ENCODE data around the gene ANXA1.
"Not testable (repeated sequence)": the region's sequence is repeated elsewhere in the genome, so short reads cannot be mapped to it uniquely, and the experiment has no call there.

Gene ANXA1

DNA sequence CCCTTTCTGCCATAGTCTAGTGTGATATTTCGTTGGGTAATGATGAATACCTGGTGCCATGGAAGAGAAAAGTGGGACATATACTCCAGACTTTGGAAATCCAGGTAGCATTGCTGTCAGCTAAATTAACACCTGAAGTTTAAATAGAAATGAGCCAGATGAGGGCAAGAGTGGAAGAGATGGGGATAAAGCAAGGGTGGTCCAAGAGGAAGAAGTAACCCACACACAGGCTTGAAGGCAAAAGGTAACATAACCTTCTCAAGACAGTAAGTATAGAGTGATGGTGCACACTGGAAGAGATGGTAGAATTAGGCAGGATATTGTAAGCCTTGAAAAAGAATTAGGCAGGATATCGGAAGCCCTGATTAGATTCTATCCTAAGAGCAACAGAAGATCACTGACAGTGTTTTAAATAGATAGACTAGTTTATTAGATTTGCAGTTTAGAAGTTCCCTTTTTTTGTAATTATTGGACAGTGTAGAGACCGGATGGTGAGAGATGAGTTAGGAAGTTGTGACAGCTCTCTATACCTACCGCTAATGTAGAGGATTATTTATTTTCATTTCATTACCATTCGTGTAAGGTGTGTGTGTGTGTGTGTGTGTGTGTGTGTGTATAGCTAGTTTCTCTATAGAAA is 16.8 kb downstream of the ANXA1 start:
- DNase-seq (ENCODE audit: low read depth) = no peak

DNA sequence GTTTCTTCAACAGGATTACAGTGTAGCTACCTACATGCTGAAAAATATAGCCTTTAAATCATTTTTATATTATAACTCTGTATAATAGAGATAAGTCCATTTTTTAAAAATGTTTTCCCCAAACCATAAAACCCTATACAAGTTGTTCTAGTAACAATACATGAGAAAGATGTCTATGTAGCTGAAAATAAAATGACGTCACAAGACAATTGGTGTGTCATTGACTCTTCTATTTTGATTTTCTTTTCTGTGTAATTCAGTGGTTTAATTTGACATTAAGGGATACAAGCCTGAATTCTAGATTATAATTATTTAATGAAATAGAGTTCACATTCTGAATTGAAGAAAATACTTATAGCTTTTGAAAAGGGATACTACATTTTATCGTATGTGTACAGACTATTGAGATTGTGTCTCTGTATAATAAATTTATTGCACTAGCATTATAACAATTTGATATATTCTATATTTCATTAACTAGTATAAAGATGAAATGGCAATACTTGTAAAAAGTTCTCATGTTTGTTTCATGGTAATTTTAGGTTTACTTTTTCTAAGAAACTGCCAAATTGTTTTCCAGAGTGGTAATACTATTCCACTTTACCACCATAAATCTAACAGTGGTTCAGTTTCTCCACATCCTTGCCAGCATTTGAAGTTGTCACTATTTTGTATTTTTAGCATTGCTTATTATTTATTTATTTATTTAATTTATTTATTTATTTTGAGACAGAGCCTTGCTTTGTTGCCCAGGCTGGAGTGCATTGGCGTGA is 18.7 kb downstream of the ANXA1 start:
- no peak for DNase-seq (ENCODE audit: low read depth)

DNA sequence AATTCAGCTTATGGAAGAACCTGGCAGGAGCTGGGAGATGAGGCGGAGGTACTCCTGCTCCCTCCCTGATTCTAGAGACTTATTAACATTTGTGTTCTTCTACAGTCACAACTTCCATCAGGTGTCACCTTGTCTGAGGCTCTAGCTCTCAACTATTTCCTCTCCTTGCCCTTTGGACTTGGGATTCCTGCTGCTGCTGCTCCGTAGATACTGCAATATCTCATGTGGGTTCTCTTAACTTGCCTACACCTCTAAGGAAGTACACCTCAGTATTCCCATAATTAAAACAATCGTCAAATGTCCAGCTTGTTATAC is 21.2 kb downstream of the ANXA1 start:
- DNase-seq (ENCODE audit: low read depth) = no peak

DNA sequence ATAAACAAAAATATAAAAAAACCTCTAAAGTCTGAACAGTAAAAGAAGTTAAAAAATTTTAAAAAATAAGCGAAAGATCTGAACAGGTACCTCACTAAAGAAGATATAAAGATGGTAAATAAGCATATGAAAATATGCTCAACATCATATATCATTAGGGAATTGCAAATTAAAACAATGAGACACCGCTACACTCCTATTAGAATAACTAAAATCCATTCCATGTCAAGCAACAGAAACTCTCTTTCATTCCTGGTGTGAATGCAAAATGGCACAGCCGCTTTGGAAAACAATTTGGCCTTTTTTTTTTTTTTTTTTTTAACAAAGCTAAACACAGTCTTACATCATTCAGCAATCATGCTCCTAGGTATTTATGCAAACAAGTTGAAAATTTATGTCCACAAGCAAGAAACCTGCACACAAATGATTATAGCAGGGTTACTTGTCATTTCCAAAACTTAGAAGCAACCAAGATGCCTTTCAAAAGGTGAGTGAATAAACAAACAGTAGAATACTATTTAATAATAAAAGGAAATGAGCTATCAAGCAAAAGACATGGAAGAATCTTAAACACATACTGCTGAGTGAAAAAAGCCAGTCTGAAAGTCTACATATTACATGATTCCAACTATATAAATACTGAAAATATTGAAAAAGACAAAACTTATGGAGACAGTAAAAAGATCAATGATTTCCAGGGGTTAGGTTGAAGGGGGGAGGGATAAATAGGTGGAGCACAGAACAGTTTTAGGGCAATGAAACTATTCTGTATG is 22.1 kb downstream of the ANXA1 start:
- no peak for DNase-seq (ENCODE audit: low read depth)

DNA sequence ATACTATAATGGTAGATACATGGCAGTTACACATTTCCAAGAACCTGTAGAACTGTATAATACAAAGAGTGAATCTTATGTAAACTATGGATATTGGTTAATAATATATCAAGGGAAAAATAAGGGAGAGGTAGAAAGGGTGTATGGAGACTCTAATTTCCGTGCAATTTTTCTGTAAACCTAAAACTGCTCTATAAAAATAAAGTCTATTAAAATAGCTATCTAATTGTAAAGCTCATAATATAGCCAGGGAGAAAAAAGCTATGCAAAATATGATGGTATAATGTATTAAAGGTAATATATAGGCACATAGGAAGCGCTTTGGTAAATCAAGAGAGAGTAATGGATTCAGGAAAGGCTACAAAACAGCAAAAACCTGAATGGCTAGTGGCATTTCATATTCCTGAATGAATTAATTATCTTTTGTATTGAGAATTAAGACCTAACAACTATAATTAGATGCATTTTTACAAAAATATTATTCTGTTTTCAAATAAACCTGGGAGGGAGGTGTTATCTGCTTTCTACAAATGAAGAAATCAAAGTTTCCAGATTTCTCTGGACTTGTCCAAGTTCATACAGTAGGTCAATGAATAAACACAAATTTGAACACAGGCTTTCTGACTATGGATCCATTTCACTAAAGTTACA is 22.8 kb downstream of the ANXA1 start:
- no peak for DNase-seq (ENCODE audit: low read depth)

DNA sequence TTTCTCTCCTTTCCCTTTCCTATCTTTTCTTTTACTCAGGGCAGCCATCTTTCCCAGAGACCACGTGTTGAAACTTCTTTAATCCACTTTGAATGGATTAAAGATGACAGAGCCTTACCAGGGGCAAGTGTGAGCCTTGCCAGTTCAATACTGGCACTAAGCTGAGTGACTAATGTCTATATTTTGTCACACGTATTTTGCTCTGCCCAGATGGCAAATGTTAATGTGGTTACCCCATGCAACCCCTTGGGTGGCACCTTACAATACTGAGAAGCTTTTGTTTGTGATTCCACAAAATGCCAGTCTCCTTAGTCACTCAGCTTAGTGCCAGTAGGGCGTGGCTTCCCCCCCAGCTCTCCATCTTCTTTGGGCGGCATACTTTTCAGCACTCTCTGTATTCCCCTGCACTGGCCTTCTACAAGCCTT is 24.8 kb downstream of the ANXA1 start:
- DNase-seq (ENCODE audit: low read depth) = no peak

GRCh38 chr9:73178044-73178443 is 26.4 kb downstream of the ANXA1 start:
- no peak for DNase-seq (ENCODE audit: low read depth)

- DNase-seq (ENCODE audit: low read depth) = no peak
Measured at GRCh38 chr9:73179589-73179988, 27.9 kb downstream of the ANXA1 start.

- DNase-seq (ENCODE audit: low read depth) = no peak
Measured at GRCh38 chr9:73180403-73180802, 28.7 kb downstream of the ANXA1 start.

DNA sequence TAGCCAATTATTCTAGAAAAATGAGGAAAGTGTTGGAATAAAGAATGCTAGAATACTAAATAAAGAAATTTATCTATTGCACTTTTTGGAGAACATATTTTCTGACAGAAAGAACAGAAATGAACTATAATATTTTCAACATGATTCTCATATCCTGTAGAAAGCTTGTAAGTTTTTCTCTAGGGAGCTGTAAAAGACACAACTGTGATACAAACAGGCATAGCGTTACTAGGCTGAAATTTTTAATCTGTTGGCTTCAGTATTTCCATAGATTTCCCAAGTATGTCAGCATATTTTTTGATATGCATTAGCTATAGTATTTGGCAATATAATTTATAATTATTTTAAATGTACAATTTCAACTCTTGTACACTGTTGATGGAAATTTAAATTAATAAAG is 31.3 kb downstream of the ANXA1 start:
- no peak for DNase-seq (ENCODE audit: low read depth)

GRCh38 chr9:73183428-73183827 is 31.8 kb downstream of the ANXA1 start:
- no peak for DNase-seq (ENCODE audit: low read depth)

- DNase-seq (ENCODE audit: low read depth) = no peak
Measured at GRCh38 chr9:73183917-73184861, 32.5 kb downstream of the ANXA1 start.

GRCh38 chr9:73191109-73191508 is 39.4 kb downstream of the ANXA1 start:
- DNase-seq (ENCODE audit: low read depth) = not testable (repeated sequence)

GRCh38 chr9:73194284-73194683 is 42.6 kb downstream of the ANXA1 start:
- no peak for DNase-seq (ENCODE audit: low read depth)

DNA sequence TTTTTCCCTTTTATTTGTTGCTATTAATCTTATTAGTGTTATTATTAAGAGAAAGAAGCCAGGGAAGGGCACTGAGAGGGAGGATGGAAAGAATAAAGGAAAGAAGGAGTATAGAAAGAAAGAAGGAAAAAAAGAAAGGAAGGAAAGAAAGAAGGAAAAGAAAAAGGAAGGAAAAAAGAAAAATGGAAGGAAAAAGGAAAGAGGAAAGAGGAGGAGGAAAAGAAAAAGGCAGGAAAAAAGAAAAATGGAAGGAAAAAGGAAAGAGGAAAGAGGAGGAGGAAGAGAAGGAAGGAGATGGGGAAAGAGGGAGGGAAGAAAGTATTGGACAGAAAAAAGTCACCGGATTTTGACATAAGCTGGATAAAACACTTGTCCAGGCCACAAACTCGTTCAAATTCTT is 47.8 kb downstream of the ANXA1 start:
- DNase-seq (ENCODE audit: low read depth) = no peak

GRCh38 chr9:73199886-73200285 is 48.2 kb downstream of the ANXA1 start:
- DNase-seq (ENCODE audit: low read depth) = no peak

- DNase-seq (ENCODE audit: low read depth) = no peak
Measured at GRCh38 chr9:73200694-73201452, 49.2 kb downstream of the ANXA1 start.

DNA sequence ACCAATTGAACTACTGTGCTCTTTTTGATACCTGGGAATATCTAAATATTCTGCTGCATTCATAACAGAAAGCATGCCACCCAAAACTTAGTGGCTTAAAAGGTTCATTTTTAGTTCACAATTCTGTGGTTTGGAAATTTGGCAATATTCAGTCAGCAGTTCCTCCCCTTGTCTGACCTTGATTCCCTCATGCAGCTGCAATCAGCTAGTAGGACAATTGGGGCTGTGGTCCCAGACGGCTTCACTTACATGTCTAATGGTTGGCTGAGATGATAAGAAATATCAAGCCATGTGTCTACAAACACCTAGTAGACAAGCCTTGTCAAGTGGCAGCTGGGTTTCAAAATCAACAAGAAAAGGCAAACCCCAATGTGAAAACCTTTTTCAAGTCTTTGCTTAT is 51.3 kb downstream of the ANXA1 start:
- no peak for DNase-seq (ENCODE audit: low read depth)

DNA sequence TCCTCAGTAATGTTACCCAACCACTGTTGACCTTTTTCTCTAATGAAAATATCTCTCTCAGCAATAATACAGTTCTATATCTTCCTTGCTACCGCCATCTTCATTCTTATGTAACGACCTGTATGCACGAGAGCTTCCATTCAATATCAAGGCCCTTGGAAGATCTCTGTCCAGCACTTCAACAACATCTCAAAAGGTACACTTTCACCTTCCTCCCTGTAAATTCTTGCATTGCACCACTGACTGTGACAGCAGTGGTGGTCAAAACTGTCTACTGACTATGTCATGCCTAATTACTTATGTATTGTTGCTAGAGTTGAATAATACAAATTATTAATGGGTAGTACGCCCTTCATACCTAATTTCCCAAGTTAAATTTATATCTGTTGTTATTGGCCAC is 53.3 kb downstream of the ANXA1 start:
- DNase-seq (ENCODE audit: low read depth) = no peak

DNA sequence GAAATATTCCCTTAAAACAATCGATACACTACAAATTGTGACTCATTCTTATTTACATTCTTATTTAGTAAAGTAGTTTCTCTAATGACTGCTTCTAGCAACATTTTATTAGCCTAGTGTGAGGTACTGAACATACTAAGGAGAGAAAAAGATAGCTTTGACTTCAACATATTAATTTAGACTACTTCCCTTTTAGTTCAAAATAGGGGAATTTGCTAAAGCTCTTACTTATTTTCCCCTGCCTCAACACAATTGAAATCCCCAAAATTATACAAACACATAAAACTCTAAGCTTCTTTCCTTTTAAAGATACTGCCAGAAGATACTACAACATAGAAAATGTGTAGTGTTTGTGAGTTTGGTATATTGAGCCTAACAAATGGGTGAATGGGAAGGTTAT is 55.2 kb downstream of the ANXA1 start:
- DNase-seq (ENCODE audit: low read depth) = no peak

All from T follicular helper cell (primary cell).